Choroid plexus epithelial cell (primary cell): ENCODE measurements around the gene STARD3.

Experiments
- DNase-seq: peaks from one replicate; pipeline ENCODE4 v3.0.0-alpha.2; 2010; ENCODE audit warnings: low read depth
- H3K4me3 ChIP-seq: 2 replicates; pipeline ENCODE4 v1.5.1; 2011; ENCODE audit warnings: low read depth, mild to moderate bottlenecking, control low read depth, low read length, moderate library complexity
- CTCF ChIP-seq: conservative IDR thresholded peaks from 2 replicates; pipeline ENCODE4 v1.5.1; 2011; ENCODE audit warnings: low read depth, mild to moderate bottlenecking, control low read depth, inconsistent platforms, low read length, moderate library complexity

Gene STARD3

GRCh38 chr17:39617446-39618245, 19.3 kb upstream of the STARD3 start:
- H3K4me3 ChIP-seq: peak overlapping the region; percentile 37
- no peak for DNase-seq
- no peak for TF ChIP-seq CTCF

DNA sequence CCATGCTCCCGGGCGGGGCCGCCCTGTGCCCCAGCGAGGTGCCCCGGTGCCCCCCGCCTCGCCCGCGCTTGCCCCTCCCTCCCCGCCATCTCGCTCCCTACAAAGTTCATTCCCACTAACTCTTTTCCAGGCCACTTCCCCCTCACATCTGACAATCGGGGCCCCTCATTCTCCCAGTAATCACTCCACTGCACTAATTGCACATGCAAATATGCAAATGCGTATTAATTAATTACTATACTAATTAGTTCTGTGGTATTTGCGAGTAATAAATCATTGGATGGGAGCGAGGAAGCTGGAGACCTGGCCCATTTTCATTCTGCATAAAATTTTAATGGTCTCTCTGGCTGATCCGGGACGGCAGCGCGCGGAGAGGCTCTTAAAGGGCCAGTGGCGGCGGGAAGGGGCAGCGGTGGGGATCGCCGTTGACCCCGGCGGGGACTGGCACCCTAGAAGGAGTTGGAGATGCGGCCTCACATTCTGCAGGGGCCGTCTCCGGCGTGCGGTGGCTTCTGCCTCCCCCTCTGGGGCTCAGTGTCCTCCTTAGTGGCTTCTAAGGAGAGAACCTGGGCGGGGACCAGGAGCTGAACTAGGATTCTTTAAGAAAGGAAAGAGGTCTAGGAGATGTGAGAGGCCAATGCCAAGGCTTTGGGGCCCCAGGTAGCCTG, 18.6 kb upstream of the STARD3 start:
- DNase-seq: no peak
- no peak for TF ChIP-seq CTCF
- peak overlapping the region; percentile 37 for H3K4me3 ChIP-seq

DNA sequence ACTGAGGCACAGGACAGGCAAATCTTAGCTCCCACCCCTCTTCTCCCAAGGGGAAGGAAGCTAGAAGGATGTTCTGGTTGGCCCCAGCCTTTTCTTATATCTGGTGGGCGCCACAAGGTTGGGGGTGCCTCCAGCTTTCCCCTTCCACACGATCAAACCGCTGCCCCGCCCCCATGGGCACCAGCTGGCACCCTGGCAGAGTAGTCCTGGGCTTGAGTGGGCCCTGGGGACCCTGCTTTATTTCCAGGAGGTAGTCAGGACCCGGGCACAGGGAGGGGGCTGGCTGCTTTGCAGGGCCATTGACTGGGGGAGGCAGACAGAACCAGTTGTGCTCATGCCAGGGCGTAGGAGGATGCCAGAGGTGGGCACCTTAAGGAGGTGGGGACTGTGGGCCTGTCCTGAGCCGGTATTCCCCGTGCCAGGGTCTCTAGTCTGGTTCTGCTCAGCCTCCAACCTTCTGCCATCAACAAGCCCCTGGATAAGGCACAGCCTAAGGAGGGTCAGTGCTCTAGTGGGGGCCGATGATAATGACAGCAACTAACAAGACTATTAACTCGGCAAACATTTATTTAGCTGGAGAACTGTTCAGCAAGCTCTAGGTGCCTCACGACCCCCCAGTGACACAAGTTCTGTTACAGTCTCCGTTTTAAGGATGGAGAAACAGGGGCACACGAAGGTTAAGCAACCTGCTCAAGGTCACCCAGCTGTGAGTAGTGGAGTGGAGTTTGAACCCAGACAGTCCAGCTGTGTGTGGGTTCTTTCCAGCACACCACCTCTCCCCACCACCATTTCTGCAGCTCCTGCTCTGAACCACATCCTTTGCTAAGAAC, 17.8 kb upstream of the STARD3 start:
- H3K4me3 ChIP-seq: no peak overlapping the region
- TF ChIP-seq CTCF: no peak
- no peak for DNase-seq

- TF ChIP-seq CTCF: no peak
- H3K4me3 ChIP-seq: no peak overlapping the region
- DNase-seq: no peak
Measured at GRCh38 chr17:39619786-39620101, 17.2 kb upstream of the STARD3 start.

DNA sequence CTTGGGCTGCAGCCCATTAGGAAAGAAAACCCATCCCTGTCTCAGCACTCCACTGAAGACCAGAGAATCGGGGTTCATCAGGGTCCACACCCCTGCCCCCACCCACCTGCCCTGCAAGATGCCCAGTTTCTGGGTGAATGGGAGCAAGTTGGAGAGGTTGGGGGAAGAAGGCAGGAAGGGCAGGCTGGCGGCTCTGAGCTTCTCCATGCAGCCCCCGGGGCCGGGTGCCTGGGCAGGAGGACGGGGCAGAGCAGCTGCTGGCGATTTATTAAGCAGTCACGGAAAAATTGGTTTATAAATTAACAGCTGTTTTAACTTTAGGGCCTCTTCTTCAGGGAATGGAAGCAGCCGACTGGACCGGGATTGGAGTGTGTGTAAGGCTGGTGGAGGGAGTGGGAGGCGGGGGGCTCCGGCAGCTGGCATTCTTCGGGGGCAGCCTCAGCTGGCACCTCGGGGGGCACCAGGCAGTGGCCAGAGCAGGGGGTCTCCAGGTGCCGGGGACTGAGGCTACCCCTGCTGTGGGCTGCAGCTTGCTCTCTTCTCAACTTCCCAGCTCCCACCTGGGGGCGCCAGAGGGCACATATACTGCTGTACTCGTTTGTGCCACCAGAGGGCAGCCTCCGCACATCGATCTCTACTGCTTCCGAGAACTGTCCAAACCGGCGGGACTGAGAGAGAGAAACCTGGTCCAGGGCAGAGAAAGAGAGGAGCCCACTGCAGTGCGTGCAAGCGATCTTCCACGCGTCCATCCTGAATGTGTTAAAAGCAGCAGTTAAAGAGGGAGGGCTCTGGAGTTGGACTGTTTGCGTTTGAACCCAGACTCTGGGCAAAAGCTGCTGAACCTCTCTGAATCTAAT, 15.2 kb upstream of the STARD3 start:
- no peak overlapping the region for H3K4me3 ChIP-seq
- peak; percentile 100 for TF ChIP-seq CTCF
- peak; percentile 85 for DNase-seq

DNA sequence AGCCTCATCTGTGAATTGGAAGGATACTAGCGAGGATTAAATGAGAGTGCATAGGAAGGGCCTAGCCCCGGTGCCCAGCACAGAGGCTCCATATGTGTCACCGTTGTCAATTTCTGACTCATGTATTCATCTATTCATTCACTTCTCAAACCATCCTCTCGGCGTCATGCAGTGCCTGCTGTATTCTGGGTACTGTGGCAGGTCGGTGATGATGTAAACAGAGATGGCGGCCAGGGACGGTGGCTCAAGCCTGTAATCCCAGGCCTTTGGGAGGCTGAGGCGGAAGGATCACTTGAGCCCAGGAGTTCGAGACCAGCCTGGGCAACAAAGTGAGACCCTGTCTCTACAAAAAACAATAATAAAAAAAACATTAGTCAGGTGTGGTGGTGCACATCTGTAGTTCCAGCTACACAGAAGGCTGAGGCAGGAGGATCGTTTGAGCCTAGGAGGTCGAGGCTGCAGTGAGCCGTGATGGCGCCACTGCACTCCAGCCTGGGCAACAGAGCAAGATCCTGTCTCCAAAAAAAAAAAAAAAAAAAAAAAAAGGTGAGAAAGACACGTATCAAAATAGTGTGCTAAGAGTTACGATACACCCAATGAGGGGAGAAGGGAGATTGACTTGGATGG, 14.5 kb upstream of the STARD3 start:
- no peak for TF ChIP-seq CTCF

More for the DNA sequence above, 14.5 kb upstream of the STARD3 start:
- H3K4me3 ChIP-seq: no peak overlapping the region
- DNase-seq: no peak
